HEK293 (cell line): ENCODE results near the gene SUCNR1.

Experiments used
- CTCF ChIA-PET: fragments of 350-600 bp; formaldehyde crosslinking; extraction: SDS; loops from one replicate; lab custom pipeline; 2021; ENCODE audit warnings: antibody characterized with exemption; lab: Yijun Ruan, JAX
- POLR2A ChIA-PET: fragments of 300-600 bp; formaldehyde crosslinking; extraction: SDS; loops from one replicate; lab custom pipeline; 2020; ENCODE audit warnings: antibody characterized with exemption, inconsistent platforms; lab: Yijun Ruan, JAX
- H3K27ac ChIP-seq: fragments of 200-500 bp; sonication (Bioruptor generic); 2 replicates; pipeline ENCODE4 v1.5.1; 2014; ENCODE audit warnings: low read depth, low read length, control low read depth, inconsistent platforms; ENCODE audit errors: extremely low read depth
- H3K36me3 ChIP-seq, 2 experiments: fragments of 200-500 bp in 1 of 2; sonication (Bioruptor generic) in 1 of 2; 1 replicate in 1 of 2; 2 replicates in 1 of 2; pipeline ENCODE4 v1.5.1; 2014 to 2017; ENCODE audit warnings: inconsistent platforms in 2 of 2, low read length in 2 of 2; ENCODE audit not compliant: control insufficient read depth in 2 of 2, insufficient read depth in 1 of 2
- H3K4me1 ChIP-seq: fragments of 200-500 bp; sonication (Bioruptor generic); 2 replicates; pipeline ENCODE4 v1.5.1; 2014; ENCODE audit warnings: mild to moderate bottlenecking, low read length, inconsistent platforms; ENCODE audit not compliant: control insufficient read depth, insufficient read depth
- H3K4me3 ChIP-seq: 2 replicates; pipeline ENCODE4 v1.5.1; 2011; ENCODE audit warnings: low read depth, mild to moderate bottlenecking, control low read depth, low read length, moderate library complexity
- H3K9me3 ChIP-seq: fragments of 200-500 bp; sonication (Bioruptor generic); 2 replicates; pipeline ENCODE4 v1.5.1; 2014; ENCODE audit warnings: low read depth, low read length, inconsistent platforms; ENCODE audit not compliant: control insufficient read depth, insufficient read depth
- FEZF1 ChIP-seq: fragments of 450-650 bp; formaldehyde crosslinking; IDR thresholded peaks from 2 replicates; pipeline ENCODE4 v1.5.1; 2016; ENCODE audit warnings: missing biosample characterization, missing genetic modification characterization
- SETDB1 ChIP-seq: IDR thresholded peaks from one replicate; pipeline ENCODE4 v1.6.1; 2017; ENCODE audit warnings: mild to moderate bottlenecking, low read length, moderate library complexity, mixed read lengths; ENCODE audit not compliant: insufficient read length
- SP7 ChIP-seq: fragments of 450-650 bp; formaldehyde crosslinking; IDR thresholded peaks from 2 replicates; pipeline ENCODE4 v1.5.1; 2016; ENCODE audit warnings: missing biosample characterization, missing genetic modification characterization
- TCF7L2 ChIP-seq: IDR thresholded peaks from 2 replicates; pipeline ENCODE4 v1.6.1; 2011; ENCODE audit warnings: low read depth, mild to moderate bottlenecking, inconsistent platforms, low read length, moderate library complexity, borderline replicate concordance
- ZEB2 ChIP-seq: fragments of 450-650 bp; formaldehyde crosslinking; IDR thresholded peaks from 2 replicates; pipeline ENCODE4 v1.5.1; 2016; ENCODE audit warnings: missing biosample characterization, missing genetic modification characterization
- ZNF16 ChIP-seq: fragments of 450-650 bp; formaldehyde crosslinking; IDR thresholded peaks from 2 replicates; pipeline ENCODE4 v1.5.1; 2016; ENCODE audit warnings: low read depth, missing biosample characterization, missing genetic modification characterization
- ZNF211 ChIP-seq: fragments of 450-650 bp; formaldehyde crosslinking; IDR thresholded peaks from 2 replicates; pipeline ENCODE4 v1.5.1; 2016; ENCODE audit warnings: low read depth, missing biosample characterization, missing genetic modification characterization
- ZNF223 ChIP-seq: fragments of 450-650 bp; formaldehyde crosslinking; IDR thresholded peaks from 2 replicates; pipeline ENCODE4 v1.5.1; 2016; ENCODE audit warnings: missing biosample characterization, missing genetic modification characterization
- ZNF514 ChIP-seq: fragments of 450-650 bp; formaldehyde crosslinking; IDR thresholded peaks from 2 replicates; pipeline ENCODE4 v1.5.1; 2016; ENCODE audit warnings: missing biosample characterization, missing genetic modification characterization
- ZNF670 ChIP-seq: fragments of 450-650 bp; formaldehyde crosslinking; IDR thresholded peaks from 2 replicates; pipeline ENCODE4 v1.5.1; 2016; ENCODE audit warnings: missing biosample characterization, missing genetic modification characterization, low read depth
- ZNF776 ChIP-seq: fragments of 450-650 bp; formaldehyde crosslinking; IDR thresholded peaks from 2 replicates; pipeline ENCODE4 v1.5.0; 2017; ENCODE audit warnings: missing biosample characterization, missing genetic modification characterization, borderline replicate concordance
- ZXDB ChIP-seq: fragments of 450-650 bp; formaldehyde crosslinking; IDR thresholded peaks from 2 replicates; pipeline ENCODE4 v1.5.1; 2016; ENCODE audit warnings: missing biosample characterization, missing genetic modification characterization
- TF ChIP-seq, protein P1 (sequence below): fragments of 450-650 bp; formaldehyde crosslinking; IDR thresholded peaks from 2 replicates; pipeline ENCODE4 v1.5.1; 2016; ENCODE audit warnings: missing biosample characterization, missing genetic modification characterization, borderline replicate concordance
- TF ChIP-seq, protein P2 (sequence below): fragments of 450-650 bp; formaldehyde crosslinking; conservative IDR thresholded peaks from 2 replicates; pipeline ENCODE4 v1.5.1; 2016; ENCODE audit warnings: low read depth, missing biosample characterization, missing genetic modification characterization
- TF ChIP-seq, protein P3 (sequence below): fragments of 450-650 bp; formaldehyde crosslinking; IDR thresholded peaks from 2 replicates; pipeline ENCODE4 v1.5.1; 2016; ENCODE audit warnings: missing biosample characterization, missing genetic modification characterization, borderline replicate concordance
- TF ChIP-seq, protein P4 (sequence below): fragments of 450-650 bp; formaldehyde crosslinking; IDR thresholded peaks from 2 replicates; pipeline ENCODE4 v1.5.1; 2016; ENCODE audit warnings: missing biosample characterization, missing genetic modification characterization, low read depth

SUCNR1 gene

DNA sequence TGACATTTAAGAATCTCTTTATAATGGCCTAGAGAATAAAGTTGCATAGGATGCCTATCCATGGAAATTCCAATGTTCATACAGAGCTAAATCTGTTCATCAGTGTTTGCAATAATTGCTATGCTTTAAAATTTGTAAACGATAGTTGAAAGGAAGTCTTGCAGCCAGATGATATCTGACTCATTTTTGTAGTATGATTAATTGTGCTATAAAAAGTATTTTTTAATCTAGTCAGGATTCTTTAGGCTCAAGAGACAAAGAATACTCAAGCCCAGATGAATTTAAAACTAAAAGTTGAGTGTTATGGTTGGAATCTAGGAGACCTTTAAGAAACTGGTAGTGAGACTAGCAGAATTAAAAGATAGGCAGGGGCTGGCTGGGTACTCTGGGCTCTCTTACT lies 50.5 kb downstream of the SUCNR1 start (continued):
- TF ChIP-seq ZXDB (tag by site-specific recombination) (no peak), TCF7L2 (no peak), ZNF514 (tag by site-specific recombination) (no peak), ZNF16 (tag by site-specific recombination) (no peak), SP7 (tag by site-specific recombination) (no peak)
- TF ChIP-seq, protein P1, sequence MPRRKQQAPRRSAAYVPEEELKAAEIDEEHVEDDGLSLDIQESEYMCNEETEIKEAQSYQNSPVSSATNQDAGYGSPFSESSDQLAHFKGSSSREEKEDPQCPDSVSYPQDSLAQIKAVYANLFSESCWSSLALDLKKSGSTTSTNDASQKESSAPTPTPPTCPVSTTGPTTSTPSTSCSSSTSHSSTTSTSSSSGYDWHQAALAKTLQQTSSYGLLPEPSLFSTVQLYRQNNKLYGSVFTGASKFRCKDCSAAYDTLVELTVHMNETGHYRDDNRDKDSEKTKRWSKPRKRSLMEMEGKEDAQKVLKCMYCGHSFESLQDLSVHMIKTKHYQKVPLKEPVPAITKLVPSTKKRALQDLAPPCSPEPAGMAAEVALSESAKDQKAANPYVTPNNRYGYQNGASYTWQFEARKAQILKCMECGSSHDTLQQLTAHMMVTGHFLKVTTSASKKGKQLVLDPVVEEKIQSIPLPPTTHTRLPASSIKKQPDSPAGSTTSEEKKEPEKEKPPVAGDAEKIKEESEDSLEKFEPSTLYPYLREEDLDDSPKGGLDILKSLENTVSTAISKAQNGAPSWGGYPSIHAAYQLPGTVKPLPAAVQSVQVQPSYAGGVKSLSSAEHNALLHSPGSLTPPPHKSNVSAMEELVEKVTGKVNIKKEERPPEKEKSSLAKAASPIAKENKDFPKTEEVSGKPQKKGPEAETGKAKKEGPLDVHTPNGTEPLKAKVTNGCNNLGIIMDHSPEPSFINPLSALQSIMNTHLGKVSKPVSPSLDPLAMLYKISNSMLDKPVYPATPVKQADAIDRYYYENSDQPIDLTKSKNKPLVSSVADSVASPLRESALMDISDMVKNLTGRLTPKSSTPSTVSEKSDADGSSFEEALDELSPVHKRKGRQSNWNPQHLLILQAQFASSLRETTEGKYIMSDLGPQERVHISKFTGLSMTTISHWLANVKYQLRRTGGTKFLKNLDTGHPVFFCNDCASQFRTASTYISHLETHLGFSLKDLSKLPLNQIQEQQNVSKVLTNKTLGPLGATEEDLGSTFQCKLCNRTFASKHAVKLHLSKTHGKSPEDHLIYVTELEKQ (tag by site-specific recombination) = no peak

DNA sequence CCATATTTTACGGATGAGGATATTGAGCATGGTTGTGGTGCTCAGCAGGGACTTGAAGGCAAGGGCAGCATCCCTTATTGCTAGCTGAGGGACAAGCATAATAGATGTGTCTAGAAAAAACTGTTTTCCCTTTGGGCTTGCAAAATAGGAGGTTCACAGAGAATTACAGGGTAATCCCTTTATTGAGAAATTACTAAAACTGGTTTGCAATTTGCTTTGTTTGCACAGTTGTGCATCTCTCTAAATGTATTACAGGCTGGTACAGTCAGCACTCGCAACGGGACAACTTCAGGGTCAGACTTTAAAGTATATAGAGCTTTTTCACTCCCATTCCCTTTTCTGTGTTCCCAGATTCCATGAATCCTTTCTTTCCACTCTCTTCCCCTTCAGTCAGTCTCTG lies 51.3 kb downstream of the SUCNR1 start:
- H3K4me1 ChIP-seq = no peaks in the 10 kb centered on the region
- no peaks in the 10 kb centered on the region for H3K9me3 ChIP-seq
- H3K27ac ChIP-seq = no peak overlapping the region
- ChIA-PET CTCF (no interaction called here), POLR2A (no interaction called here)
- no peak for TF ChIP-seq ZNF223 (tag by site-specific recombination)
- no peak for TF ChIP-seq ZEB2 (tag by site-specific recombination)
- TF ChIP-seq, protein P2, sequence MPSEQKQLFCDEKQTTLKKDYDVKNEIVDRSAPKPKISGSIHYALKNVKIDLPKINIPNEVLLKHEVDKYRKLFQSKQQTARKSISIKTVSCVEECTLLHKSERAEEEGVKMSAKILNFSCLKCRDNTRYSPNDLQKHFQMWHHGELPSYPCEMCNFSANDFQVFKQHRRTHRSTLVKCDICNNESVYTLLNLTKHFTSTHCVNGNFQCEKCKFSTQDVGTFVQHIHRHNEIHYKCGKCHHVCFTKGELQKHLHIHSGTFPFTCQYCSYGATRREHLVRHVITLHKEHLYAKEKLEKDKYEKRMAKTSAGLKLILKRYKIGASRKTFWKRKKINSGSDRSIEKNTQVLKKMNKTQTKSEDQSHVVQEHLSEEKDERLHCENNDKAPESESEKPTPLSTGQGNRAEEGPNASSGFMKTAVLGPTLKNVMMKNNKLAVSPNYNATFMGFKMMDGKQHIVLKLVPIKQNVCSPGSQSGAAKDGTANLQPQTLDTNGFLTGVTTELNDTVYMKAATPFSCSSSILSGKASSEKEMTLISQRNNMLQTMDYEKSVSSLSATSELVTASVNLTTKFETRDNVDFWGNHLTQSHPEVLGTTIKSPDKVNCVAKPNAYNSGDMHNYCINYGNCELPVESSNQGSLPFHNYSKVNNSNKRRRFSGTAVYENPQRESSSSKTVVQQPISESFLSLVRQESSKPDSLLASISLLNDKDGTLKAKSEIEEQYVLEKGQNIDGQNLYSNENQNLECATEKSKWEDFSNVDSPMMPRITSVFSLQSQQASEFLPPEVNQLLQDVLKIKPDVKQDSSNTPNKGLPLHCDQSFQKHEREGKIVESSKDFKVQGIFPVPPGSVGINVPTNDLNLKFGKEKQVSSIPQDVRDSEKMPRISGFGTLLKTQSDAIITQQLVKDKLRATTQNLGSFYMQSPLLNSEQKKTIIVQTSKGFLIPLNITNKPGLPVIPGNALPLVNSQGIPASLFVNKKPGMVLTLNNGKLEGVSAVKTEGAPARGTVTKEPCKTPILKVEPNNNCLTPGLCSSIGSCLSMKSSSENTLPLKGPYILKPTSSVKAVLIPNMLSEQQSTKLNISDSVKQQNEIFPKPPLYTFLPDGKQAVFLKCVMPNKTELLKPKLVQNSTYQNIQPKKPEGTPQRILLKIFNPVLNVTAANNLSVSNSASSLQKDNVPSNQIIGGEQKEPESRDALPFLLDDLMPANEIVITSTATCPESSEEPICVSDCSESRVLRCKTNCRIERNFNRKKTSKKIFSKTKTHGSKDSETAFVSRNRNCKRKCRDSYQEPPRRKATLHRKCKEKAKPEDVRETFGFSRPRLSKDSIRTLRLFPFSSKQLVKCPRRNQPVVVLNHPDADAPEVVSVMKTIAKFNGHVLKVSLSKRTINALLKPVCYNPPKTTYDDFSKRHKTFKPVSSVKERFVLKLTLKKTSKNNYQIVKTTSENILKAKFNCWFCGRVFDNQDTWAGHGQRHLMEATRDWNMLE (tag by site-specific recombination) = no peak
- no peak for TF ChIP-seq ZNF670
- TF ChIP-seq, protein P3, sequence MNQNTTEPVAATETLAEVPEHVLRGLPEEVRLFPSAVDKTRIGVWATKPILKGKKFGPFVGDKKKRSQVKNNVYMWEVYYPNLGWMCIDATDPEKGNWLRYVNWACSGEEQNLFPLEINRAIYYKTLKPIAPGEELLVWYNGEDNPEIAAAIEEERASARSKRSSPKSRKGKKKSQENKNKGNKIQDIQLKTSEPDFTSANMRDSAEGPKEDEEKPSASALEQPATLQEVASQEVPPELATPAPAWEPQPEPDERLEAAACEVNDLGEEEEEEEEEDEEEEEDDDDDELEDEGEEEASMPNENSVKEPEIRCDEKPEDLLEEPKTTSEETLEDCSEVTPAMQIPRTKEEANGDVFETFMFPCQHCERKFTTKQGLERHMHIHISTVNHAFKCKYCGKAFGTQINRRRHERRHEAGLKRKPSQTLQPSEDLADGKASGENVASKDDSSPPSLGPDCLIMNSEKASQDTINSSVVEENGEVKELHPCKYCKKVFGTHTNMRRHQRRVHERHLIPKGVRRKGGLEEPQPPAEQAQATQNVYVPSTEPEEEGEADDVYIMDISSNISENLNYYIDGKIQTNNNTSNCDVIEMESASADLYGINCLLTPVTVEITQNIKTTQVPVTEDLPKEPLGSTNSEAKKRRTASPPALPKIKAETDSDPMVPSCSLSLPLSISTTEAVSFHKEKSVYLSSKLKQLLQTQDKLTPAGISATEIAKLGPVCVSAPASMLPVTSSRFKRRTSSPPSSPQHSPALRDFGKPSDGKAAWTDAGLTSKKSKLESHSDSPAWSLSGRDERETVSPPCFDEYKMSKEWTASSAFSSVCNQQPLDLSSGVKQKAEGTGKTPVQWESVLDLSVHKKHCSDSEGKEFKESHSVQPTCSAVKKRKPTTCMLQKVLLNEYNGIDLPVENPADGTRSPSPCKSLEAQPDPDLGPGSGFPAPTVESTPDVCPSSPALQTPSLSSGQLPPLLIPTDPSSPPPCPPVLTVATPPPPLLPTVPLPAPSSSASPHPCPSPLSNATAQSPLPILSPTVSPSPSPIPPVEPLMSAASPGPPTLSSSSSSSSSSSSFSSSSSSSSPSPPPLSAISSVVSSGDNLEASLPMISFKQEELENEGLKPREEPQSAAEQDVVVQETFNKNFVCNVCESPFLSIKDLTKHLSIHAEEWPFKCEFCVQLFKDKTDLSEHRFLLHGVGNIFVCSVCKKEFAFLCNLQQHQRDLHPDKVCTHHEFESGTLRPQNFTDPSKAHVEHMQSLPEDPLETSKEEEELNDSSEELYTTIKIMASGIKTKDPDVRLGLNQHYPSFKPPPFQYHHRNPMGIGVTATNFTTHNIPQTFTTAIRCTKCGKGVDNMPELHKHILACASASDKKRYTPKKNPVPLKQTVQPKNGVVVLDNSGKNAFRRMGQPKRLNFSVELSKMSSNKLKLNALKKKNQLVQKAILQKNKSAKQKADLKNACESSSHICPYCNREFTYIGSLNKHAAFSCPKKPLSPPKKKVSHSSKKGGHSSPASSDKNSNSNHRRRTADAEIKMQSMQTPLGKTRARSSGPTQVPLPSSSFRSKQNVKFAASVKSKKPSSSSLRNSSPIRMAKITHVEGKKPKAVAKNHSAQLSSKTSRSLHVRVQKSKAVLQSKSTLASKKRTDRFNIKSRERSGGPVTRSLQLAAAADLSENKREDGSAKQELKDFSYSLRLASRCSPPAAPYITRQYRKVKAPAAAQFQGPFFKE (tag by site-specific recombination) = no peak
- TF ChIP-seq, protein P4, sequence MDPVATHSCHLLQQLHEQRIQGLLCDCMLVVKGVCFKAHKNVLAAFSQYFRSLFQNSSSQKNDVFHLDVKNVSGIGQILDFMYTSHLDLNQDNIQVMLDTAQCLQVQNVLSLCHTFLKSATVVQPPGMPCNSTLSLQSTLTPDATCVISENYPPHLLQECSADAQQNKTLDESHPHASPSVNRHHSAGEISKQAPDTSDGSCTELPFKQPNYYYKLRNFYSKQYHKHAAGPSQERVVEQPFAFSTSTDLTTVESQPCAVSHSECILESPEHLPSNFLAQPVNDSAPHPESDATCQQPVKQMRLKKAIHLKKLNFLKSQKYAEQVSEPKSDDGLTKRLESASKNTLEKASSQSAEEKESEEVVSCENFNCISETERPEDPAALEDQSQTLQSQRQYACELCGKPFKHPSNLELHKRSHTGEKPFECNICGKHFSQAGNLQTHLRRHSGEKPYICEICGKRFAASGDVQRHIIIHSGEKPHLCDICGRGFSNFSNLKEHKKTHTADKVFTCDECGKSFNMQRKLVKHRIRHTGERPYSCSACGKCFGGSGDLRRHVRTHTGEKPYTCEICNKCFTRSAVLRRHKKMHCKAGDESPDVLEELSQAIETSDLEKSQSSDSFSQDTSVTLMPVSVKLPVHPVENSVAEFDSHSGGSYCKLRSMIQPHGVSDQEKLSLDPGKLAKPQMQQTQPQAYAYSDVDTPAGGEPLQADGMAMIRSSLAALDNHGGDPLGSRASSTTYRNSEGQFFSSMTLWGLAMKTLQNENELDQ (tag by site-specific recombination) = no peak
- no peak for TF ChIP-seq ZNF211 (tag by site-specific recombination)
- no peak for TF ChIP-seq SETDB1
- TF ChIP-seq FEZF1 (tag by site-specific recombination) = no peak
- no peak for TF ChIP-seq ZNF776 (tag by site-specific recombination)
- no peak overlapping the region for H3K4me3 ChIP-seq
- no peaks in the 10 kb centered on the region for H3K36me3 ChIP-seq
